Measurements from ENCODE around the gene SERPINB6. TPM values are rescaled to one million over a fixed set of nuclear protein-coding genes. Genes with fewer than 3 reads are reported as not detected.
"Not testable (repeated sequence)": the region's sequence is repeated elsewhere in the genome, so short reads cannot be mapped to it uniquely, and the experiment has no call there.

The SERPINB6 gene
- total and polyA plus RNA-seq, 7 experiments from 2014 or later, result 19.7 to 94.2 (median 56.6) TPM

DNA sequence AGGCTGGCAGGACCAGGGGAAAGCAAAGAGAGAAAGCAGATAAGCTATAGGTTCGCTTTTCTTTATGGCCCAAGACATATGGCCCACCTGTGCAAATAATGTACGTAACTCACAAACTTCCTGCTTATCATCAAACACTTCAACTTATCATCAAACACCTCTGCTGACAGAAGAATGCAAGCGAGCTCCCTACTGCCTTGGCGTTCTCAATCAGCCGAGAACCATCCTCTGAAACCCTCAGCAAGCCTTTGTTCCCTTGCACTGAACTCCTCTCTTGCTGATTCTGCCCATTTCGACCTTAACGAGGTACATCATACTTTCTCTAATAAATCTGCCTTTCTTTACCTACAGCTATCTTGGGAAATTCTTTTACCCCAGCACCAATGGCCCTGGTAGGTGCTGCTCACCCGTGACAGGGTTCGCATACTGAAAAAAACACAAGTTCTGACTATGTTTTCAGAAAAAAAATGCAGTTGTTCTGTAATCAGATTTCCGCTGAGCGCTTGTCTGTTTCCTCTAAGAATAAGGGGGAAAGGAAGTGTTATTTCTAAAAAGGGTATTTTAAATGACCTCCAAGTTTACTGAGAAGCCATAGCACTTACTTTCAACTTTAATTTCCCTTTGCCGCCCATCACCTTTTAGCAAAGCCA lies 28.3 kb downstream of the SERPINB6 start:
- peak; percentile 37 for ATAC-seq
- Histone ChIP-seq H3K9me3 (ENCODE audit: control insufficient read depth in 2 of 3, low read length in 3 of 3) (peaks cover 0 to 4% (median 0%) of the 10 kb centered on the region in 3 experiments), H3K27me3 (ENCODE audit: control insufficient read depth in 2 of 2, insufficient read depth in 2 of 2, low read length in 2 of 2) (no peaks in the 10 kb centered on the region), H3K4me3 (ENCODE audit: low read length) (peak overlapping the region; percentile 15), H3K36me3 (ENCODE audit: control insufficient read depth in 2 of 3, insufficient read depth in 3 of 3, low read length in 3 of 3) (peaks cover 0 to 8% (median 0%) of the 10 kb centered on the region in 3 experiments), H3K27ac (ENCODE audit: low read depth, low read length) (peak overlapping the region; percentile 71), H3K4me1 (ENCODE audit: control insufficient read depth in 2 of 2, insufficient read depth in 2 of 2, low read length in 2 of 2) (peaks cover 14 to 56% of the 10 kb centered on the region in 2 donors)
- Mint-ChIP-seq H3K27me3 (peaks cover 0 to 27% (median 0%) of the 10 kb centered on the region in 5 donors), H3K9me3 (peaks cover 0 to 21% (median 9%) of the 10 kb centered on the region in 11 donors), H3K4me1 (peaks cover 25 to 71% (median 59%) of the 10 kb centered on the region in 7 donors), H3K4me3 (peak overlapping the region; percentile 66 to 91 (median 82)), H3K27ac (peak overlapping the region; percentile 74 to 100 (median 94)), H3K36me3 (peaks cover 0 to 37% (median 19%) of the 10 kb centered on the region in 5 donors)
- DNase-seq, result peak in 7 of 9 donors; percentile 28 to 70 (median 57)
- ChIA-PET POLR2A (interaction anchor here (0.5 to 17.3 kb wide), 18 partner anchors 9 to 117 kb away, joined by 3 to 440 read pairs (median 5); partner anchors contain the start of genes NQO2 and SERPINB1), CTCF (interaction anchor here (0.6 to 5.4 kb wide), 8 partner anchors 9 to 152 kb away, joined by 3 to 41 read pairs (median 4); partner anchors contain the start of gene SERPINB1)
- intact Hi-C loops (cut with micrococcal nuclease), result loop anchor here (1.0 to 5.0 kb wide), 3 partner anchors 9 to 401 kb away; partner anchors contain the start of gene RIPK1 (in 1 of the 2)

DNA sequence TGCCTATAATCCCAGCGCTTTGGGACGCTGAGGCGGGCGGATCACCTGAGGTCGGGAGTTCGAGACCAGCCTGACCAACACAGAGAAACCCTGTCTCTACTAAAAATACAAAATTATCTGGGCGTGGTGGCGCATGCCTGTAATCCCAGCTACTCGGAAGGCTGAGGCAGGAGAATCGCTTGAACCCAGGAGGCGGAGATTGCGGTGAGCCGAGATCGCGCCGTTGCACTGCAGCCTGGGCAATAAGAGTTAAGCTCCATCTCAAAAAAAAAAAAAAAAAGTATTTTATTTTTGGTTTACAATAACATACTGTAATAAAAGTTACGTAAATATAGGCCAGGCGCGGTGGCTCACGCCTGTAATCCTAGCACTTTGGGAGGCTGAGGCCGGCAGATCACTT lies 29.3 kb downstream of the SERPINB6 start:
- DNase-seq; H3K4me3 ChIP-seq (ENCODE audit: low read length); H3K27me3 ChIP-seq (ENCODE audit: control insufficient read depth in 2 of 2, insufficient read depth in 2 of 2, low read length in 2 of 2); H3K36me3 ChIP-seq (ENCODE audit: control insufficient read depth in 2 of 3, insufficient read depth in 3 of 3, low read length in 3 of 3); H3K9me3 ChIP-seq (ENCODE audit: control insufficient read depth in 2 of 3, low read length in 3 of 3); ATAC-seq: not testable (repeated sequence)
- intact Hi-C loops (cut with micrococcal nuclease), result loop anchor here in 1 of 2 donors (5.0 kb wide), 2 partner anchors 125 to 400 kb away; partner anchors contain the start of gene RIPK1
- ChIA-PET CTCF (interaction anchor here (1.3 to 5.4 kb wide), 3 partner anchors 10 to 95 kb away, joined by 5 to 41 read pairs (median 6); no protein-coding TSS in a partner anchor), POLR2A (interaction anchor here (0.5 to 17.3 kb wide), 13 partner anchors 7 to 124 kb away, joined by 3 to 440 read pairs (median 5); partner anchors contain the start of genes NQO2 and SERPINB1)
- Mint-ChIP-seq H3K9me3 (peaks cover 0 to 30% (median 10%) of the 10 kb centered on the region in 11 donors), H3K4me3 (peak overlapping the region in 8 of 10 donors; percentile 38 to 94 (median 84)), H3K36me3 (peaks cover 0 to 41% (median 12%) of the 10 kb centered on the region in 5 donors), H3K27me3 (peaks cover 0 to 24% (median 0%) of the 10 kb centered on the region in 5 donors), H3K27ac (peak overlapping the region in 8 of 9 donors; percentile 38 to 100 (median 96)), H3K4me1 (peaks cover 26 to 75% (median 68%) of the 10 kb centered on the region in 7 donors)
- Histone ChIP-seq H3K27ac (ENCODE audit: low read depth, low read length) (peak overlapping the region; percentile 71), H3K4me1 (ENCODE audit: control insufficient read depth in 2 of 2, insufficient read depth in 2 of 2, low read length in 2 of 2) (peaks cover 23 to 64% of the 10 kb centered on the region in 2 donors)

DNA sequence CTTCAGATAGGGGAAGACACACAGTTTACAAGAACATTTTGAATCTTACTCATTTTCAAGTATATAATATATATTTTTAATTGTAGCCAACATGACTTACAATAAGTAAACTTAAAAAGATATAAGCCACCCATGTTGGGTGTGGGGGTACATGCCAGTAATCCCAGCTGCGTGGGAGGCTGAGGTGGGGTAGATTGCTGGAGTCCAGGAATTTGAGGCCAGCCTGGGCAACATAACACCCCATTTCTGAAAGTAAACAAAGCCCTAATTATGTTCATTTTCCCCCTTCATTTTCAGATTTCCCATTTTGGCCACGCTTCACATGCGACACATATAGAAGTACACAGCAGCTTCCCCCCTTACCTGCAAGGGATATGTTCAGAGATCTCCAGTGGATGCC lies 30.5 kb downstream of the SERPINB6 start:
- intact Hi-C loops (cut with micrococcal nuclease), result loop anchor here (1.0 to 5.0 kb wide), 12 partner anchors 9 to 399 kb away; partner anchors contain the start of genes SERPINB6 (in 2 of the 2), WRNIP1 (in 2 of the 2) and RIPK1 (in 1 of the 2)
- Mint-ChIP-seq H3K9me3 (peaks cover 0 to 41% (median 20%) of the 10 kb centered on the region in 11 donors), H3K4me1 (peaks cover 33 to 86% (median 78%) of the 10 kb centered on the region in 7 donors), H3K27me3 (peaks cover 0 to 24% (median 0%) of the 10 kb centered on the region in 5 donors), H3K36me3 (peaks cover 0 to 51% (median 19%) of the 10 kb centered on the region in 5 donors), H3K27ac (peak overlapping the region; percentile 65 to 100 (median 97)), H3K4me3 (peak overlapping the region; percentile 59 to 94 (median 88))
- peak overlapping the region; percentile 72 for H3K4me3 ChIP-seq (ENCODE audit: low read length)
- peak overlapping the region; percentile 81 for H3K27ac ChIP-seq (ENCODE audit: low read depth, low read length)
- ATAC-seq (no peak), DNase-seq (no peak)
- H3K9me3 ChIP-seq (ENCODE audit: control insufficient read depth in 2 of 3, low read length in 3 of 3), result peaks cover 0 to 9% (median 0%) of the 10 kb centered on the region in 3 experiments
- POLR2A ChIA-PET, result interaction anchor here (0.6 to 17.3 kb wide), 27 partner anchors 8 to 1215 kb away, joined by 3 to 440 read pairs (median 6); partner anchors contain the start of genes NQO2, RIPK1, SERPINB1 and SERPINB6
- H3K36me3 ChIP-seq (ENCODE audit: control insufficient read depth in 2 of 3, insufficient read depth in 3 of 3, low read length in 3 of 3), result no peaks in the 10 kb centered on the region
- CTCF ChIA-PET, result interaction anchor here (1.3 to 5.4 kb wide), 5 partner anchors 9 to 116 kb away, joined by 4 to 41 read pairs (median 6); no protein-coding TSS in a partner anchor
- peaks cover 27 to 76% of the 10 kb centered on the region in 2 donors for H3K4me1 ChIP-seq (ENCODE audit: control insufficient read depth in 2 of 2, insufficient read depth in 2 of 2, low read length in 2 of 2)
- no peaks in the 10 kb centered on the region for H3K27me3 ChIP-seq (ENCODE audit: control insufficient read depth in 2 of 2, insufficient read depth in 2 of 2, low read length in 2 of 2)

DNA sequence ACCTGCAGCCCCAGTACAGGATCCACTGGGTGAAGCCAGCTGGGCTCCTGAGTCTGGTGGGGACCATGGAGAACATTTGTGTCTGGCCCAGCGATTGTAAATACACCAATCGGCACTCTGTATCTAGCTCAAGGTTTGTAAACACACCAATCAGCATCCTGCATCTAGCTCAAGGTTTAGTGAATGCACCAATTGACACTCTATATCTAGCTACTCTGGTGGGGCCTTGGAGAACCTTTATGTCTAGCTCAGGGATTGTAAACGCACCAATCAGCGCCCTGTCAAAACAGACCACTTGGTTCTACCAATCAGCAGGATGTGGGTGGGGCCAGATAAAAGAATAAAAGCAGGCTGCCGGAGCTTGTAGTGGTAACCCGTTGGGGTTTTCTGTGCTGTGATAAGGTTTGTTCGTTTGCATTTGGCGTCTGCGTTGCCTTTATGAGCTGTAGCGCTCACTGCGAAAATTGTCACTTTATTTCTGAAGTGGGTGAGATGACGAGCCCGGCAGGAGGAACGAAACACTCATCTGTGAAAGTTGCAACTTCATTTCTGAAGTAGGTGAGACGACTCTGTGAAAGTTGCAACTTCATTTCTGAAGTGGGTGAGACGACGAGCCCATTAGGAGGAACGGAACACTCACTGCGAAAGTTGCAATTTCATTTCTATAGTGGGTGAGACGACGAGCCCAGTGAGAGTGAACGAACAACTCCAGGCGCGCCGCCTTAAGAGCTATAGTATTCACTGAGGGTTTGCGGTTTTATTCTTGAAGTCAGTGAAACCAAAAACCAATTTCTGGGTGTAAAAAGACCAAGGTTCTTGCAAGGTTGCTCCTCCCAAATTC lies 31.1 kb downstream of the SERPINB6 start:
- ATAC-seq, result peak; percentile 81
- intact Hi-C loops (cut with micrococcal nuclease), result loop anchor here (1.0 to 5.0 kb wide), 12 partner anchors 8 to 398 kb away; partner anchors contain the start of genes SERPINB6 (in 2 of the 2), WRNIP1 (in 2 of the 2) and RIPK1 (in 1 of the 2)
- H3K27ac ChIP-seq (ENCODE audit: low read depth, low read length), result peak overlapping the region; percentile 81
- ChIA-PET CTCF (interaction anchor here (0.8 to 5.4 kb wide), 7 partner anchors 8 to 176 kb away, joined by 3 to 41 read pairs (median 6); no protein-coding TSS in a partner anchor), POLR2A (interaction anchor here (0.6 to 17.3 kb wide), 31 partner anchors 8 to 1216 kb away, joined by 3 to 440 read pairs (median 6); partner anchors contain the start of genes NQO2, RIPK1, SERPINB1 and SERPINB6)
- Mint-ChIP-seq H3K4me1 (peaks cover 33 to 88% (median 79%) of the 10 kb centered on the region in 7 donors), H3K27me3 (peaks cover 0 to 22% (median 0%) of the 10 kb centered on the region in 5 donors), H3K27ac (peak overlapping the region; percentile 93 to 100 (median 97)), H3K9me3 (peaks cover 0 to 44% (median 21%) of the 10 kb centered on the region in 11 donors), H3K36me3 (peaks cover 0 to 53% (median 16%) of the 10 kb centered on the region in 5 donors), H3K4me3 (peak overlapping the region; percentile 81 to 94 (median 88))
- no peaks in the 10 kb centered on the region for H3K27me3 ChIP-seq (ENCODE audit: control insufficient read depth in 2 of 2, insufficient read depth in 2 of 2, low read length in 2 of 2)
- no peaks in the 10 kb centered on the region for H3K36me3 ChIP-seq (ENCODE audit: control insufficient read depth in 2 of 3, insufficient read depth in 3 of 3, low read length in 3 of 3)
- H3K9me3 ChIP-seq (ENCODE audit: control insufficient read depth in 2 of 3, low read length in 3 of 3), result peaks cover 0 to 9% (median 0%) of the 10 kb centered on the region in 3 experiments
- peaks cover 27 to 76% of the 10 kb centered on the region in 2 donors for H3K4me1 ChIP-seq (ENCODE audit: control insufficient read depth in 2 of 2, insufficient read depth in 2 of 2, low read length in 2 of 2)
- DNase-seq, result peak in 8 of 9 donors; percentile 70 to 90 (median 82)
- H3K4me3 ChIP-seq (ENCODE audit: low read length), result peak overlapping the region; percentile 72

DNA sequence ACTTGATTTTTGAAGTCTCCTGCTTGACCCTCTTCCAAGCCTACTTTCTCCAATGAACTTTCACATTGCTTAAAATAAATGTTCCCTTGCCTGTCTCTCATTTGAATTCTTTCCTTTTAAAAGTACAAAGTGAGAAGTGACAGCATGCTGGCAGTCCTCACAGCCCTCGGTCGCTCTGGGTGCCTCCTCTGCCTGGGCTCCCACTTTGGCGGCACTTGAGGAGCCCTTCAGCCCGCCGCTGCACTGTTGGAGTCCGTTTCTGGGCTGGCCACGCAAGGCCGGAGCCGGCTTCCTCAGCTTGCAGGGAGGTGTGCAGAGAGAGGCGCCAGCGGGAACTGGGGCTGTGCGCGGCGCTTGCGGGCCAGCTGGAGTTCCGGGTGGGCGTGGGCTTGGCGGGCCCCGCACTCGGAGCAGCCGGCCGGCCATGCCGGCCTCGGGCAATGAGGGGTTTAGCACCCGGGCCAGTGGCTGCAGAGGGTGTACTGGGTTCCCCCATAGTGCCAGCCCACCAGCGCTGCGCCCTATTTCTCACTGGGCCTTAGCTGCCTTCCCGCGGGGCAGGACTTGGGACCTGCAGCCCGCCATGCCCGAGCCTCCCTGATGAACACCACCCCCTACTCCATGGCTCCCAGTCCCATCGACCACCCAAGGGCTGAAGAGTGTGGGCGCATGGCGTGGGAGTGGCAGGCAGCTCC lies 31.9 kb downstream of the SERPINB6 start:
- no peak for DNase-seq
- ChIA-PET CTCF (interaction anchor here (0.8 to 5.4 kb wide), 5 partner anchors 8 to 175 kb away, joined by 3 to 41 read pairs (median 4); no protein-coding TSS in a partner anchor), POLR2A (interaction anchor here (0.8 to 17.3 kb wide), 22 partner anchors 9 to 174 kb away, joined by 3 to 440 read pairs (median 6); partner anchors contain the start of genes NQO2, RIPK1, SERPINB1 and SERPINB6)
- no peak for ATAC-seq
- peak overlapping the region; percentile 81 for H3K27ac ChIP-seq (ENCODE audit: low read depth, low read length)
- Mint-ChIP-seq H3K4me3 (peak overlapping the region in 9 of 10 donors; percentile 81 to 94 (median 89)), H3K36me3 (peaks cover 0 to 50% (median 13%) of the 10 kb centered on the region in 5 donors), H3K4me1 (peaks cover 27 to 81% (median 75%) of the 10 kb centered on the region in 7 donors), H3K27ac (peak overlapping the region; percentile 93 to 100 (median 98)), H3K27me3 (peaks cover 0 to 15% (median 0%) of the 10 kb centered on the region in 5 donors), H3K9me3 (peaks cover 0 to 45% (median 21%) of the 10 kb centered on the region in 11 donors)
- H3K4me1 ChIP-seq (ENCODE audit: control insufficient read depth in 2 of 2, insufficient read depth in 2 of 2, low read length in 2 of 2), result peaks cover 27 to 76% of the 10 kb centered on the region in 2 donors
- intact Hi-C loops (cut with micrococcal nuclease), result loop anchor here (1.0 to 5.0 kb wide), 12 partner anchors 7 to 397 kb away; partner anchors contain the start of genes SERPINB6 (in 2 of the 2), WRNIP1 (in 2 of the 2) and RIPK1 (in 1 of the 2)
- H3K4me3 ChIP-seq (ENCODE audit: low read length), result peak overlapping the region; percentile 72
- no peaks in the 10 kb centered on the region for H3K27me3 ChIP-seq (ENCODE audit: control insufficient read depth in 2 of 2, insufficient read depth in 2 of 2, low read length in 2 of 2)
- peaks cover 0 to 9% (median 0%) of the 10 kb centered on the region in 3 experiments for H3K9me3 ChIP-seq (ENCODE audit: control insufficient read depth in 2 of 3, low read length in 3 of 3)
- H3K36me3 ChIP-seq (ENCODE audit: control insufficient read depth in 2 of 3, insufficient read depth in 3 of 3, low read length in 3 of 3), result no peaks in the 10 kb centered on the region

Data from naive thymus-derived CD4-positive, alpha-beta T cell (primary cell).